Mucosa of stomach (tissue), 1 donor: ENCODE results near the gene BRSK2.

Experiments
- H3K27me3 ChIP-seq: one replicate; pipeline ENCODE4 v1.7.0; 2013; ENCODE audit warnings: mild to moderate bottlenecking, low read length; ENCODE audit not compliant: control insufficient read depth, insufficient read depth
- H3K36me3 ChIP-seq: one replicate; pipeline ENCODE4 v1.7.0; 2013; ENCODE audit warnings: low read length; ENCODE audit not compliant: control insufficient read depth, insufficient read depth
- H3K4me1 ChIP-seq: one replicate; pipeline ENCODE4 v1.7.0; 2013; ENCODE audit warnings: mild to moderate bottlenecking, low read length; ENCODE audit not compliant: control insufficient read depth, insufficient read depth
- H3K4me3 ChIP-seq: one replicate; pipeline ENCODE4 v1.7.0; 2013; ENCODE audit warnings: low read length
- H3K9ac ChIP-seq: one replicate; pipeline ENCODE4 v1.7.0; 2013; ENCODE audit warnings: mild to moderate bottlenecking, low read length, moderate library complexity
- H3K9me3 ChIP-seq: one replicate; pipeline ENCODE4 v1.7.0; 2013; ENCODE audit warnings: mild to moderate bottlenecking, low read length, moderate library complexity; ENCODE audit not compliant: control insufficient read depth
- donor health status: Pancreatic carcinoma.

BRSK2 gene

GRCh38 chr11:1496091-1496760 is 106.5 kb downstream of the BRSK2 start:
- H3K4me3 ChIP-seq, result no peak overlapping the region
- no peaks in the 10 kb centered on the region for H3K27me3 ChIP-seq
- H3K4me1 ChIP-seq, result peaks cover 12% of the 10 kb centered on the region
- H3K36me3 ChIP-seq, result peaks cover 3% of the 10 kb centered on the region
- no peaks in the 10 kb centered on the region for H3K9me3 ChIP-seq
- no peak overlapping the region for H3K9ac ChIP-seq

- Histone ChIP-seq H3K4me3 (no peak overlapping the region), H3K9ac (no peak overlapping the region), H3K4me1 (peaks cover 12% of the 10 kb centered on the region), H3K36me3 (peaks cover 3% of the 10 kb centered on the region), H3K27me3 (no peaks in the 10 kb centered on the region), H3K9me3 (no peaks in the 10 kb centered on the region)
These were observed 107.0 kb downstream of the BRSK2 start for GRCh38 chr11:1496761-1497095.

DNA sequence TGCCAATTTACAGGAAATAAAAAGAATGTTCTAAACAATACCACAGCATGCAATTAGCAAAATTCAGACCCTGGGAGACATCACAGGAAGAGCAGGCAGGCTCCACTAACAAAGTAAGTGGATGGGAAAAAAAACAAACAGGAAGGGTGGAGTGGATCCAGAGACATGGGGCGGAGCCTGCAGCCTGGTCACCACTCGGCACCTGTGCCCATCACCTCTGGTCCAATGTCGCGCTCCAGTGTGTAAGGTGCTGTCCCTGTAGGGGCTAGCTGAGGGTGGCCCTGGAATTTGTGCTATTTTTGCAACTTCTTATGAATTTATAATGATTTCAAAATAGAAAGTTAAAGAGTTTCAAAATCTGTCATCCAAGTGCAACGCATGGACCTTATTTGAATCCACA is 107.9 kb downstream of the BRSK2 start:
- H3K4me3 ChIP-seq, result no peak overlapping the region
- H3K9ac ChIP-seq, result no peak overlapping the region
- peaks cover 16% of the 10 kb centered on the region for H3K4me1 ChIP-seq
- no peaks in the 10 kb centered on the region for H3K9me3 ChIP-seq
- peaks cover 3% of the 10 kb centered on the region for H3K36me3 ChIP-seq
- H3K27me3 ChIP-seq, result no peaks in the 10 kb centered on the region

DNA sequence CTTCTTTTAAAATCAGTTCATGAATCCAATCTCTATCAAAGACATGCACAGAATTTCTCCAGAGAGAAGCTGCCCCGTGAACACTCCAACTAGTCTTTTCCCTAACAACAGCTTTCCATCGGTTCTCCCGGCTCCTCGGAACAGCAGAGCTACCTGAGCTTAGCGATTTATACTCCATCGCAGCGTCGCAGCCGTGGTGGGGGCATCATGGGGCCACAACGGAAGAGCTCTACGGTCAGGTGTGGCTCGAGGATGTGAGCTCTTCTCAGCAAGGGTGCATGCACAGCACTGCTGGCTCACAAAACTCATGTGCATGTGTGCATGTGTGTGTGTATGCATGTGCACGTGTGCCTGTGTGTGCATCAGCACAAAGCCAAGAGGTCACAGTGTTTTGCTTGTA is 108.5 kb downstream of the BRSK2 start:
- no peak overlapping the region for H3K4me3 ChIP-seq
- no peaks in the 10 kb centered on the region for H3K9me3 ChIP-seq
- peaks cover 23% of the 10 kb centered on the region for H3K4me1 ChIP-seq

DNA sequence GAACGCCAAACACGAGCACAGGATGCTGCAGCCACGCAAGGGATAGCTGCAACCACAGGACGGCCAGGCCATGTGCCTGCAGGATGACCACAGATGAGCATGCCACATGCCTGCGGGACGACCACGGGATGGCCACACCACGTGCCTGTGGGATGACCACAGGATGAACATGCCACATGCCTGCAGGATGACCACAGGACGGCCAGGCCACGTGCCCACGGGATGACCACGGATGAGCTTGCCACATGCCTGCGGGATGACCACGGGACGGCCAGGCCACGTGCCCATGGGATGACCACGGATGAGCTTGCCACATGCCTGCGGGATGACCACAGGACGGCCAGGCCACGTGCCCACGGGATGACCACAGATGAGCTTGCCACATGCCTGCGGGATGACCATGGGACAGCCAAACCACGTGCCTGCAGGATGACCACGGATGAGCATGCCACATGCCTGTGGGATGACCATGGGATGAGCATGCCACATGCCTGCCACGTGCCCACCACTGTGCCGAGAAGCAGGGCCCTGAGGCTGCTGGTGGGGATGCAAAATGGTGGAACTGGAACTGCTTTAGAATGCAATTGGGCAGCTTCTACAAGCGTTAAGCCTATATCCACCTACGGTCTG is 109.6 kb downstream of the BRSK2 start:
- peaks cover 29% of the 10 kb centered on the region for H3K4me1 ChIP-seq
- no peak overlapping the region for H3K4me3 ChIP-seq
- H3K27me3 ChIP-seq, result no peaks in the 10 kb centered on the region
- peaks cover 3% of the 10 kb centered on the region for H3K36me3 ChIP-seq
- no peaks in the 10 kb centered on the region for H3K9me3 ChIP-seq
- no peak overlapping the region for H3K9ac ChIP-seq

More for the DNA sequence above, 108.5 kb downstream of the BRSK2 start:
- Histone ChIP-seq H3K36me3 (peaks cover 3% of the 10 kb centered on the region), H3K9ac (no peak overlapping the region), H3K27me3 (no peaks in the 10 kb centered on the region)

DNA sequence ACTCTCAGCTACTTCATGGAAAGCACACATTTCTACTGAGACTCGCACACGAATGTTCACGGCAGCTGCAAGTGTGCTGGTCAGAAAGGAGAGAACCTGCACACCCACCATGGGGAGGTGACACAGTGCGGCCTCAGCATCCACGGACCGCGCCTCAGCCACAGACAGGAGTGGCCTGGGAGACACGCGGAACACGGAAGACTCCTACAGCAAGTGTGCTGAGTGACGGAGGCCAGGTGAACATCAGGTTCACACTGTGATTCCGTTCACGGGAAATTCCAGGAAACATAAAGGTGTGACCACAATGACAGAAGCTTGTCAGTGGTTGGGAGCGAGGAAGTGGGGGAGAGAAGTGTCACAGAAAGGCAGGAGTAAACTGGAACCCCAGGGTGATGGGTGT is 110.2 kb downstream of the BRSK2 start:
- Histone ChIP-seq H3K4me3 (no peak overlapping the region), H3K36me3 (peaks cover 3% of the 10 kb centered on the region), H3K4me1 (peaks cover 25% of the 10 kb centered on the region), H3K9me3 (no peaks in the 10 kb centered on the region), H3K9ac (no peak overlapping the region), H3K27me3 (no peaks in the 10 kb centered on the region)

- no peaks in the 10 kb centered on the region for H3K9me3 ChIP-seq
- H3K4me3 ChIP-seq, result no peak overlapping the region
- no peak overlapping the region for H3K9ac ChIP-seq
- peaks cover 25% of the 10 kb centered on the region for H3K4me1 ChIP-seq
- H3K36me3 ChIP-seq, result peaks cover 3% of the 10 kb centered on the region
- H3K27me3 ChIP-seq, result no peaks in the 10 kb centered on the region
These were observed 111.0 kb downstream of the BRSK2 start for GRCh38 chr11:1500466-1501420.

DNA sequence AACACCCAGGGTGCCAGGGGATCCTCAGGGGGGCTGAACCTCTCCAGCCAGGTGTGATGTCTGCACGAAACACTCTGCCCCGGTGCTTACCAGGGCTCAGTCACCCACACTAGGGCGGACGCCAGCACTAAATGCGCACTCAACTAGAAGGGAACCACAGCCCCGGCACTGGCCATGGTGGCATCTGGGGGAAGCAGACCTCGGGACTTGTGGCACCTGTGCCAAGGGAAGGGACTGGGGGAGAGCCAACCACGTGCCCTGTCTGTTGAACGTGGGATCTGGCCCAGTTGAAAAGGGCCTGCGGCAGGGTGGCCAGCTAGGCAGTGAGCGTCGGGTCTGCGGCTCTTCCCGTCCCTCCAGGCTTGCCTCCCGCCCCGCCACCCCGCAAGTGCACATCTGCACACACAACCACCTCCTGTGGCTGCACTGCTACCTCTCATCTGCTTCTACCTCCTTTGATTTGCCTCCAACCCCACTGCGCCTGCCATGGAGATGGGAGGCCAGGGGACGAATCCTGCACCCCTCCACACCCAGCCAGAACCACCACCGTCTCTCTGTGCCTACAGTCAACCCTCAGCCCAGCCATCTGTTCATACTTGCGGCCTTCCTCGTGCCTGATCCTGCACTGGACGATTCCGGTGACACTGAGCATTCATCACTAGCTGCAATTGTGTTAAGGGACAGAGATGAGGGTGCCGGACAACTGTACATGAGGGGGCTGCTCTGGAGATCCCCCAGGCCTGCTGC is 111.9 kb downstream of the BRSK2 start:
- Histone ChIP-seq H3K9ac (no peak overlapping the region), H3K9me3 (no peaks in the 10 kb centered on the region), H3K27me3 (no peaks in the 10 kb centered on the region), H3K4me3 (no peak overlapping the region), H3K36me3 (peaks cover 3% of the 10 kb centered on the region), H3K4me1 (peaks cover 21% of the 10 kb centered on the region)

DNA sequence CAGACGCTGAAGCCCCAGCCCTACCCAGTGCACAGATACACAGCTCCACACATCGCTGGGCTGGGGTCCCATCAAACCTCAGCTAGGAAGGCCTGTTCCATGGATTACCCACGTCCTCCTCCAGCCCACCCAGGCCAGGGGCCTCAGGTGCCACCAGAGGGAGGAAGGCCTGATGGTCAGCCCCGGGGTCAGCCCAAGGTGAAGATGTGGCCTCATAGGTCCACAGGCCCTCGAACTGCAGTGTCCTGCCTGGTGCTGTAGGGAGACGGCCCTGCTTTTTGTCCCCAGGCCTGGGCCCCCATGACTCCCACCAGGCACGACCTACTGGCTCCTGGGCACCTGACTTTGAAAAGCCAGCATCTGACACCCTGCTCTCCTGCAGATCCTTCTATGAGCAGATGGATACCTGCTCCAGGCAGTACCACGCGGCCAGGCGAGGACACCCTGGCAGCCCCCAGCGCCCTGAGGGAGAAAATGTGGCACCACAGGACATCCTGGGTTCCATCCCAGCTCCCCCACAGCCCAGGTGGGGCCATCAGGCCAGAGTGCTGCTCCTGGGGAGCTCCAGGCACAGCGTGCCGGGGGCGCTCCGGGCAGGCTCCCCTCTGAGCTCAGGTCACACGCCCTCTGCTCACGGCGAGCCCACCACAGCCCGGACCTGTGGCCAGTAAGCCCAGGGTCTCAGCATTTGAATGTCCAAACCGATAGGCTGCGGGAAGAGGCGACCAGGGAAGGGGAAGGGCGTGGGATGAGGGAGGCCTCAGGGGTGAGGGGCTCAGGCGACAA is 112.6 kb downstream of the BRSK2 start:
- Histone ChIP-seq H3K9me3 (no peaks in the 10 kb centered on the region), H3K4me1 (peaks cover 20% of the 10 kb centered on the region), H3K9ac (no peak overlapping the region), H3K27me3 (no peaks in the 10 kb centered on the region), H3K4me3 (no peak overlapping the region), H3K36me3 (peaks cover 3% of the 10 kb centered on the region)

GRCh38 chr11:1502954-1503707 is 113.4 kb downstream of the BRSK2 start:
- H3K4me3 ChIP-seq, result no peak overlapping the region
- H3K9ac ChIP-seq, result no peak overlapping the region
- peaks cover 20% of the 10 kb centered on the region for H3K4me1 ChIP-seq
- no peaks in the 10 kb centered on the region for H3K27me3 ChIP-seq
- H3K9me3 ChIP-seq, result no peaks in the 10 kb centered on the region
- H3K36me3 ChIP-seq, result peaks cover 3% of the 10 kb centered on the region

GRCh38 chr11:1503708-1504104 is 114.0 kb downstream of the BRSK2 start:
- Histone ChIP-seq H3K27me3 (no peaks in the 10 kb centered on the region), H3K4me3 (no peak overlapping the region), H3K36me3 (peaks cover 3% of the 10 kb centered on the region), H3K9ac (no peak overlapping the region), H3K4me1 (peaks cover 20% of the 10 kb centered on the region), H3K9me3 (no peaks in the 10 kb centered on the region)
